GM18951 (cell line): ENCODE measurements around the gene KIRREL3.
"Not testable (repeated sequence)": the region's sequence is repeated elsewhere in the genome, so short reads cannot be mapped to it uniquely, and the experiment has no call there.

ENCODE experiments used
- POLR2A ChIP-seq: IDR thresholded peaks from 4 replicates; pipeline ENCODE4 v1.6.1; 2011; ENCODE audit warnings: mild to moderate bottlenecking; ENCODE audit not compliant: insufficient read length, insufficient read depth; ENCODE audit errors: extremely low read depth
- in situ Hi-C: fragments of 300-500 bp; cut with MboI; formaldehyde crosslinking; loops from one replicate; pipeline ENCODE4 v1.12.0; 2022; ENCODE audit warnings: low sequenced_read_pairs, mixed read lengths, inconsistent platforms; ENCODE audit not compliant: unreplicated experiment

Gene KIRREL3

DNA sequence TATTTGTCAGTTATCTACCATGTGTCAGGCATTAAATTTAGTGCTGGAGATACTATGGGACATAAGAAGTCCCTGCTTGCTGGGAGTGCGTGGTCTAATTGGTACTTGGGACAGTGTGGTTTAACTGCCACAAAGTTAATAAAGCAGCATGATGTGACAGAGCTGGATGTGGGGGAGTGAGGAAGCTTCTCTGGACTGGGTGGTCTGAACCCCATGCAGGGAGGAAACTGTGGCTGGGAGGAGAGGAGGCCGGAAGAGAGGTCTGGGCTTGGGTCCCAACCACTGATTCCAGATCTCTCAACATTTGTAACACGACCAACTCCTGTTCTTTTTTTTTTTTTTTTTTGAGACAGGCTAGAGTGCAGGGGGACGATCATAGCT is 607.9 kb downstream of the KIRREL3 start:
- no peak for TF ChIP-seq POLR2A
- in situ Hi-C loops, result no loop called here

DNA sequence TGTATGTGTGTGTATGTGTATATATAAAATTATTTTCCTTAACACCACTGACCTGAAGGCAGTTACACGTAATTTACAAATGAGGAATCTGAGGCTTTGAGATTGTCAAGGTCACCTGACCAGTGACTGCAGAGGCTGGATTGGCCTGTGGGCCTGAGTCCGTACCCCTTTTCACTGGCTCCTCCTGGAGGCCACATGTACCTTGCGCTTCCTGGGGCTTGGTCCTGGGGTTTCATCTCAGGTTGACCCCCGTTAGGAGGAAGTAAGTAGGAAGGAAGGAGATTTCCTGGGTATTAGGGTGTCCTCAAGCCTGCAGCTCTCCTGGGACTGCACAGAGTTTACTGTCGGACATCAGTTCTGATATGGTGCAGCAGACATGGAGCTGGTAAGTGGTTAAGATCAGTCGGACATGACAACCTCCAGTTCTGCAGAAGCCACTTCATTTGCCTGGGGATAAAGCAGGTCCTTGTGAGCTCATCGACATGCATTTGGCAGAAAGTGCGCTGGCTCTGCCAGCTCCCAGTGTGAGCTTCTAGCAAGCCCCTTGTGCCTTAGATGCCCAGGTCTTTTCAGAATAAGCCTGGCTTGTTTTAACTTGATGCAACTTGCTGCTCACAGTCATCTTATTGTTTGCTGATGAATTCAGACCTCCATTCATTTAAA is 608.5 kb downstream of the KIRREL3 start:
- in situ Hi-C loops, result no loop called here
- TF ChIP-seq POLR2A, result no peak

DNA sequence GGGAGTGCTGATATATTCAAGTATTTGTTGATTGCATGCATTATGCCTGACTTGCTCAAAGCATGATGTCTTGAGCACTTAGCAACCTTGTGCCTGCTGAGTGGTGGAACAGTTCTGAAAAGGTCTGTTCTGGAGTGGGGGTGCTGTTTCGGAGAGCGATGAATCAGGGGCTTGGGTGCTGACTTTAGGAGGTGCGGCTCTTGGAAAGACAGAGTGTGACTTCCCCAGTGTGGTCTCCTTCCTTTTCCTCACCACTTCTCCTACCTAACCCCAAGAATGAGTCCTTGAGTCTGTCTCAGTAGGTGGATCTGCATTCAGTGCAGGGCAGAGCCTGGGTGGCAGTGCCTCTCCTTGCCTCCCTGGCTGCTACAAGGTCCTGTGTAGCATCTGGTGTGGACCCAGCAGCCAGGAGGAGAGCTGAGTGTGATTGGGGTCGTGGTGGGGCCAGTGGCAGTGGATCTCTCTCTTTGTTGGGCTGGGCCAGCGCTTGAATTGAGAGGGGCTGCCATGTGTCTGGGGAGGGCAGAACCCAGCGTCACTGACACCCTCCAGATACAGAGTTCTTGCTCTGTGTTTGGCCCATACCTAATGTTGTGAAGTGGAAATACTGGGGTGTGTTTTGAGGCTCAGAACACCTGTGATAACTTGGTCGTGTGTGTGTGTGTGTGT is 609.1 kb downstream of the KIRREL3 start:
- in situ Hi-C loops, result no loop called here
- no peak for TF ChIP-seq POLR2A

DNA sequence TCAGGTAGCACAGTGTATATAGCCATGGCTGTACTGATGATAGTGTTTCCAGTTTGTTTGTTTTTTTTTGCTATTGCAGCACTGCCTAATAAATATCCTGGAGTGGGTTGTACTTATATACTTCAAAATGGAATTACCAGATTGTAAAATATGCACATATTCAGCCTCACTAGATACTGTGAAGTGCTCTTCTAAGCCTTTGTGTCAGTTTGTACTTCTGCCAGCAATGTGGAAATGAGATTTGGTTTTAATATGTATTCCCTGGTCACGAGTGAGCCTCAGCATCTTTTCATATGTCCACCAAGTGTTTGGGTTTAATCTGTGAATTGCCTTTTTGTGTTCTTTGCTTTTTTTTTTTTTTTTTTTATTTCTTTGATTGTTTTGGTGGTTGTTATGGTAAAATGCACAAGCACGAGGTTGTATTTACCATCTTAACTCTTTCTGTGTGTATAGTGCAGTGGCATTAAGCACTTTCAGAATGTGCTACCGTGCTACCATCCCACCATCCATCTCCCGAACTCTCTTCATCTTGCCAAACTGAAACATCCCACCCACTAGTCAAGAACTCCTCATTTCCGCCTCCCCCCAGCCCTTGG is 610.2 kb downstream of the KIRREL3 start:
- in situ Hi-C loops, result no loop called here
- no peak for TF ChIP-seq POLR2A

DNA sequence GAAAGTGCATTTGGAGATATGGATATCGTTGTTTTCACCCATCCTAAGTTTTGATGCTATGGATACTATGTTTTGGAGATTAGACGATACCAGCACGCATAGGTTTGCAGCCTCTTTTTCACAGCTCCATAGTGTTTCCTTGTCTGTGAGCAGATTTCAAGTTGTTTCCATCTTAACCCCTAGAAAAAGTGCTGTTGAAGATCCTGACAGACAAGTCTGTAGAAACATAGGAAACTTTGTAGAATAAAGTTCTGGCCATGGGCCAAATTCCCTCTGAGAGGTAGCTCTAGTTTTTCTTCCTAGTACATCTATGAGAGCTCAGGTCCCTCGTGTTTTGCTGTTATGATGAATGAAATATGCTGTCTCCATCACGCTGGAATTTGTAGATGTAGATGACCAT is 612.7 kb downstream of the KIRREL3 start:
- no peak for TF ChIP-seq POLR2A
- in situ Hi-C loops, result no loop called here

DNA sequence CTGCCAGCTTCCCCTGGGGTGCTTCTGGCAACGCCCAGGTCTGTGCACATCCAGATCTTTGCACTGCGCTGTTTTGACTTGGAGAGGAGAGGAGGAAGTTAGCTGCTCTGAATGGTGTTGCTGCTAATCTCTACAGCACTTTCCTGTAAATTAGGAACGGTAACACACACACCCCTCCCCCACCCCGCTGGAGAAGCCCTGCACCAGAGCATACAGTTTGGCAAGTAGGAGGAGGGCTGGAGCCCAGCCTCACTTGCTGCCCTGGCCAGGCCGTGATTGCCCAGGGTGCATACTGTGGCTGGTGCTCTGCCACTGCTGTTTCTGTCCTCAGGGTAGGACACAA is 613.9 kb downstream of the KIRREL3 start:
- in situ Hi-C loops, result not testable (repeated sequence)

DNA sequence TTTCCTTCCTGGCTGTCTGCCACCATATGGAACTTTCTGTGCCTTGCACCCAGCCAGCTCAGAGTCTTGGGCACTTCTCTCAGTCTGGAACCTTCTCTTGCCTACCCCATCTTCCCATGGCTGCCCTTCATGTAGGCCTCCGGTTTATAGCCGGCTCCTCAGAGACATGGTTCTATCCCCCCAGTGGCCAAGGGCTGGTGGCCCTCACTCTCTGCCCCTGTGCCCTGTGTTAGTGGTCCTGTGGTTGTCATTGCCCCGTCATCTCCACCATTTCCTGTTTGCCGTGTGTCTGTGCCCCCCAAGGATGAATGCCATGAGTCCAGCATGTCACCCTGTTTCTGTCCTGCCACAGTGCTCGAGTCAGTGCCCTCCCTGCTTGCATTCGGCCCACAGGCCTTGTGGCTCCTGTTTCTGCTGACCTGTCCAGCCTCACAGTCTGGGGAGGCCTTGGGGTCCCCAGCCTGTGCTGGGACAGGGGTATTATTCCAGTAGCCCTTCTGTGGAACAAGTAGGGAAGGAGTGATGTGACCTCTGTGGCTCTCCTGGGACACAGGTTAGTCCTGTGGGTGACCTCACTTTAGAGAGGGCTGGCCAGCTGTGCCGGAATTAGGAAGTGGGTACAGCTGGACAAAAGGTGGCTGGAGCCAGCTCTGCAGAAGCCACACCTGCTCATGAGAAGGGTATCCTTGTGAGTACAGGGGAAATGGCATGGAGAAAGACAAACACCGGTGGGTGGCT is 614.4 kb downstream of the KIRREL3 start:
- in situ Hi-C loops, result no loop called here
- no peak for TF ChIP-seq POLR2A

DNA sequence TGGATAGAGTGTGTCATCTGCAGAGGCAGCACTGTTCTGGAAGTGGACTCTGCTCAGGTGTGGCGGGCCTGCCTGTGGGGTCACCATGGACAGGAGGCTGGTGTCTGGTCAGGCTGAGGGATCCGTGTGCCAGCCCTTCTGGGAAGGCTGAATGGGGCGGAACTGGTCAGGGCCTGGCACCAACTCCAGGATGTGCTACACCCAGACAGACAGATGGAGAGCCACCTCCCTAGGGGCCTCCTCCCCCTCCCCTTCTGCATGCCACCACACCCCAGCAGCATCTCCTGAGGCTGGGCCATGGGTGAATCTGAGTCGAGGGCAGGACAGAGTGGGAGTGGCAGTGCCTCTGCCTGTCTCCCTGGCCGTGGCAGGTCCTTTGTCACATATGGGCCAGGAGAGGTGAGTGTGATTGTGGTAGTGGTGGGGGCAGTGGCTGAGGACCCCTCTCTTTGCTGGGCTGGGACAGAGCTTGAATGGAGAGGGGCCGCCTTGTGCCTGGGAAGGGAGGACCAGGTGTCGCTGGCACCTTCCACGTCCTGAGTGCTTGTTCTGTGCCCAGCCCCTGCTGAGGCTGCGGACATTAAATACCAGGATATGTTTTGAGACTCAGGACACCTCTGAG is 616.0 kb downstream of the KIRREL3 start:
- TF ChIP-seq POLR2A, result no peak
- in situ Hi-C loops, result no loop called here

DNA sequence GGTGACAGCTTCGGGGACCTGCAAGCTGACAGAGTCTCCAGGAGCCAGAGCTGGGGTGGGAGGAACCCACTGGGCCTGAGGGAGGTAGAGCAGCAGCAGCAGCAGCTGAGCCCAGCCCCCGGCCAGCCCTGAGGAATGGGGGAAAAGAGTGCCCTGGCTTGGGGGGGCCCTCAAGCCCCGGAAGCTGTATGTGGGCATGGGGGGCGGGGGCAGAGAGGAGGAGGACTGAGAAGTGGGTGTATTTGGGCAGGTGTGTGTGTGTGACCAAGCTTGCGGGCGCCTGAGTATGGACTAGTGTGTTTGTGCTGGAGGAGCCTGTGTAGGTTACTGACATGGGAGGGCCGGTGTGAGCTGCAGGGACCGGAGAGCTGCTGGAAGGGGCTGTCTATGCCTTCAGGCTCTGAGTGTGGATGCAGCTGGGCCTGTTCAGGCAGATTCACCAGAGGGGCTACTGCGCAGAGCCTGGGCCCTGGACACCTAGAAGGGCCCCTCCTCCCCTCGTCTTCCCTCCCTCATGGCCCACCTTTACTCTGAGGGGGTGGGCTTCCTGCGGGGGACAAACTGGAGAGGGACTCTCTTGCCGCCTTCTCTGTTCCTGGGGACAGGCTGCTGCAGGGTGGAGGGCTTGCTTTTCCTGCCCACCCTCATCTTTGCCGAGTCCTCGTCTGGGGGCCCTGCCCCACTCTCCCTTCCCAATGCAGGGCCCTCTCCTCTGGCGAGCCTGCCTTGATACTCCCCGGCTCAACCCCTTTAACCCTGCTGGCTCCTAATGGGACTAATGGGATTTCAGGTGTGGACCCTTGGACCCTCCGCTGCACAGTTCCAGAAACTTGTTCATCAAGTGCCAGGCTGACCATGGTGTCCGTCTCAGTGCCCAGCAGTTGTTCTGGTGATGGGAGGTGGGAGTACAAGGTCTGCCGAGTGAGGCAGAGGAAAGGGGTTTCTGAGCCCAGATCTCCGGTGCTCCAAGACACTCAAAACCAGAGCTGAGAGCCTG is 616.9 kb downstream of the KIRREL3 start:
- in situ Hi-C loops, result no loop called here

DNA sequence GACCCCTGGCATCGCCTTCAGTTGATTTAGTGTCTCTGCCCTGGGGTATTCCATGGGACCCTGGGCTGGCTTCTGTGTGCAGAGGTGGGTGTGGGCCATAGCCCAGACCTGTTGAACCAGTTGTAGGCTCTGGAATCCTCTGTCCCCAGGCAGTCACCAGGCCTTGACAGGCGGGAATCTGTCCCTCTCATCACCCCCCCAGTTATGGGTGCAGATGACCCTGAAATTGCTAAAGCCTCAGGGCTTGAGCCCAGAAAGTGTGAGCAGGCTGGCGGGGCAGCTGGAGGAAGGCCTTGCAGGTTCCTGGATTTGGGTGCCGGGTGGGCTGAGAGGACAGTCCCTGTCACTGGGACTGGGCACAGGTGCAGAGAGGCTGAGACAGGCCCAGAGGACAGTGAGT is 617.9 kb downstream of the KIRREL3 start:
- in situ Hi-C loops, result not testable (repeated sequence)

More for the DNA sequence above, 616.9 kb downstream of the KIRREL3 start:
- TF ChIP-seq POLR2A, result no peak

DNA sequence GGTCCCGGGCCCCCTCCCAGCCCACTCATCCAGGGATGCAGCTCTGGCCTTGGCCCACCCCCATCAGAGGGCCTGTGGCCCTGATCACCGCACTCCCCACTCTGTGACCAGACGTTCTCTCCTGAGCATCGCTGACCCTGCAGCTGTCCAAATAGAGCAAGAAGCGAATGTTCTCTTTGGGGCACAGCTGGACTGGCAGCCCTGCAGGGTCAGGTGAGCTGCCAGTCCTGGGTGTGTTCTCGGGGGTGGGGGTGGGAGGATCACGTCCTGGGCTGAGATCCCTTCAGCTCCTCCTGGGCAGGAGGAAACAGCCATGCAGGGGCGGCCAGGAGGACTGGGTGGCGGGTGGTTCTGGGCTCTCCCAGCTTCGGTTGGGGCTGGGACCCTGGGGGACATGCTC is 618.6 kb downstream of the KIRREL3 start:
- in situ Hi-C loops, result not testable (repeated sequence)

DNA sequence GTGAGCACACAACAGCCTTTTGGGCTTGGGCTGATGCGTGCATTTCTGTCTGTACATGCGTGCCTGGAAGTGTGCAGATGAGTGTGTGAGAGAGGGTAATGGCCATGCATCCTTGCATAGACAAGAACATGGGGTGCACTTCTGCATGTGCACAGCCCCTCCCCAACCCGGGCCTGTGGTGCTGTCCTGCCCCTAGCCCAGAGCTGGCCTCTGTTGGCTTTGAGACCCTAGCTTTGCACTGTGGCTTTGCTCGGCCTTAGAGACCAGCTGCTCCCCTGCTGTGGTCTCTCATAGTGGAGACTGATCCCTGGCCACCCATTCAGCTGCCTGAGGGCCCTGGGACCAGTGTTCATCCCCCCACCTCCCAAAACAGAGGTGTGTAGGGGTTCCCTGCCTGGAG is 619.7 kb downstream of the KIRREL3 start:
- TF ChIP-seq POLR2A, result no peak
- in situ Hi-C loops, result no loop called here
